K562 (cell line): ENCODE data around the gene MMP23B.

Source experiments
- BCOR ChIP-seq: fragments of 450-650 bp; IDR thresholded peaks from 2 replicates; pipeline ENCODE4 v1.6.1; 2016
- EZH2 ChIP-seq: IDR thresholded peaks from 2 replicates; pipeline ENCODE4 v1.6.1; 2012; ENCODE audit warnings: low read depth, mild to moderate bottlenecking, inconsistent platforms, low read length, borderline replicate concordance
- MYNN ChIP-seq, 2 experiments: sonication (generic); formaldehyde crosslinking in 1 of 2; IDR thresholded peaks; 2 replicates each; pipeline versions ENCODE4 v1.5.0 to v1.6.1; 2016 to 2020; ENCODE audit warnings: antibody characterized with exemption in 1 of 2, missing genetic modification reagents in 1 of 2
- POLR2A ChIP-seq: fragments of 450-650 bp; conservative IDR thresholded peaks from 2 replicates; pipeline ENCODE4 v1.6.1; 2016
- SIN3A ChIP-seq, 2 experiments: fragments of 150-350 bp in 1 of 2; IDR thresholded peaks; 2 replicates each; pipeline ENCODE4 v1.6.1; 2011 to 2016; ENCODE audit warnings: borderline replicate concordance in 2 of 2, low read depth in 2 of 2, low read length in 2 of 2, mild to moderate bottlenecking in 2 of 2, moderate library complexity in 2 of 2; ENCODE audit not compliant: control insufficient read depth in 1 of 2
- TCF3 ChIP-seq: sonication (generic); formaldehyde crosslinking; IDR thresholded peaks from 2 replicates; pipeline ENCODE4 v1.4.0; 2020; ENCODE audit warnings: mild to moderate bottlenecking, missing genetic modification reagents
- TEAD1 ChIP-seq, 2 experiments: fragments of 450-650 bp in 1 of 2; sonication (generic) in 1 of 2; formaldehyde crosslinking; IDR thresholded peaks; 2 replicates each; pipeline versions ENCODE4 v1.4.0 to v1.8.0; 2020 to 2022; ENCODE audit warnings: mild to moderate bottlenecking in 2 of 2, missing genetic modification reagents in 1 of 2
- ZSCAN29 ChIP-seq: fragments of 450-650 bp; IDR thresholded peaks from 2 replicates; pipeline ENCODE4 v1.6.1; 2017
- TF ChIP-seq, protein P1 (sequence below): fragments of 250-450 bp; sonication (Bioruptor Pico); IDR thresholded peaks from 2 replicates; pipeline ENCODE4 v1.5.0; 2020; ENCODE audit warnings: mild to moderate bottlenecking
- TF ChIP-seq, protein P2 (sequence below), 3 experiments: IDR thresholded peaks in 2 of 3; conservative IDR thresholded peaks in 1 of 3; 2 replicates each; pipeline ENCODE4 v1.5.1; 2011 to 2012; ENCODE audit warnings: low read length in 3 of 3, mild to moderate bottlenecking in 3 of 3, control low read depth in 2 of 3, improper control_type of control experiment in 1 of 3, inconsistent platforms in 1 of 3, low read depth in 1 of 3, mixed read lengths in 1 of 3, moderate library complexity in 1 of 3; ENCODE audit not compliant: insufficient read depth in 2 of 3
- TF ChIP-seq, protein P3 (sequence below): sonication (generic); formaldehyde crosslinking; IDR thresholded peaks from 2 replicates; pipeline ENCODE4 v1.8.0; 2022; ENCODE audit warnings: missing genetic modification reagents, mild to moderate bottlenecking, moderate library complexity, borderline replicate concordance

- no peak for TF ChIP-seq SIN3A (IDR thresholded peaks at IDR 0.05; ENCODE audit: borderline replicate concordance in 2 of 2, control insufficient read depth in 1 of 2, low read depth in 2 of 2, low read length in 2 of 2)
- TF ChIP-seq EZH2: no peak
- TF ChIP-seq TCF3 (CRISPR knock-in tag): no peak
- TF ChIP-seq, protein P1, sequence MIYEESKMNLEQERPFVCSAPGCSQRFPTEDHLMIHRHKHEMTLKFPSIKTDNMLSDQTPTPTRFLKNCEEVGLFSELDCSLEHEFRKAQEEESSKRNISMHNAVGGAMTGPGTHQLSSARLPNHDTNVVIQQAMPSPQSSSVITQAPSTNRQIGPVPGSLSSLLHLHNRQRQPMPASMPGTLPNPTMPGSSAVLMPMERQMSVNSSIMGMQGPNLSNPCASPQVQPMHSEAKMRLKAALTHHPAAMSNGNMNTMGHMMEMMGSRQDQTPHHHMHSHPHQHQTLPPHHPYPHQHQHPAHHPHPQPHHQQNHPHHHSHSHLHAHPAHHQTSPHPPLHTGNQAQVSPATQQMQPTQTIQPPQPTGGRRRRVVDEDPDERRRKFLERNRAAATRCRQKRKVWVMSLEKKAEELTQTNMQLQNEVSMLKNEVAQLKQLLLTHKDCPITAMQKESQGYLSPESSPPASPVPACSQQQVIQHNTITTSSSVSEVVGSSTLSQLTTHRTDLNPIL (CRISPR knock-in tag): no peak
- TF ChIP-seq MYNN (IDR thresholded peaks at IDR 0.05): no peak
- no peak for TF ChIP-seq MYNN (CRISPR knock-in tag; IDR thresholded peaks at IDR 0.05)
- TF ChIP-seq, protein P2, sequence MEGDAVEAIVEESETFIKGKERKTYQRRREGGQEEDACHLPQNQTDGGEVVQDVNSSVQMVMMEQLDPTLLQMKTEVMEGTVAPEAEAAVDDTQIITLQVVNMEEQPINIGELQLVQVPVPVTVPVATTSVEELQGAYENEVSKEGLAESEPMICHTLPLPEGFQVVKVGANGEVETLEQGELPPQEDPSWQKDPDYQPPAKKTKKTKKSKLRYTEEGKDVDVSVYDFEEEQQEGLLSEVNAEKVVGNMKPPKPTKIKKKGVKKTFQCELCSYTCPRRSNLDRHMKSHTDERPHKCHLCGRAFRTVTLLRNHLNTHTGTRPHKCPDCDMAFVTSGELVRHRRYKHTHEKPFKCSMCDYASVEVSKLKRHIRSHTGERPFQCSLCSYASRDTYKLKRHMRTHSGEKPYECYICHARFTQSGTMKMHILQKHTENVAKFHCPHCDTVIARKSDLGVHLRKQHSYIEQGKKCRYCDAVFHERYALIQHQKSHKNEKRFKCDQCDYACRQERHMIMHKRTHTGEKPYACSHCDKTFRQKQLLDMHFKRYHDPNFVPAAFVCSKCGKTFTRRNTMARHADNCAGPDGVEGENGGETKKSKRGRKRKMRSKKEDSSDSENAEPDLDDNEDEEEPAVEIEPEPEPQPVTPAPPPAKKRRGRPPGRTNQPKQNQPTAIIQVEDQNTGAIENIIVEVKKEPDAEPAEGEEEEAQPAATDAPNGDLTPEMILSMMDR (IDR thresholded peaks at IDR 0.05 in 2 of 3, conservative IDR thresholded peaks at IDR 0.05 in 1 of 3; ENCODE audit: insufficient read depth in 2 of 3, low read depth in 1 of 3, low read length in 3 of 3): no peak
- TF ChIP-seq POLR2A: no peak
- TF ChIP-seq TEAD1 (CRISPR knock-in tag; IDR thresholded peaks at IDR 0.05): no peak
- TF ChIP-seq ZSCAN29: no peak
- TF ChIP-seq, protein P3, sequence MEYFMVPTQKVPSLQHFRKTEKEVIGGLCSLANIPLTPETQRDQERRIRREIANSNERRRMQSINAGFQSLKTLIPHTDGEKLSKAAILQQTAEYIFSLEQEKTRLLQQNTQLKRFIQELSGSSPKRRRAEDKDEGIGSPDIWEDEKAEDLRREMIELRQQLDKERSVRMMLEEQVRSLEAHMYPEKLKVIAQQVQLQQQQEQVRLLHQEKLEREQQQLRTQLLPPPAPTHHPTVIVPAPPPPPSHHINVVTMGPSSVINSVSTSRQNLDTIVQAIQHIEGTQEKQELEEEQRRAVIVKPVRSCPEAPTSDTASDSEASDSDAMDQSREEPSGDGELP (CRISPR knock-in tag): no peak
- no peak for TF ChIP-seq BCOR
Measured at GRCh38 chr1:1630191-1630964, 1.6 kb upstream of the MMP23B start.
